ENCODE data around the gene ADGRF3. TPM values are rescaled to one million over a fixed set of nuclear protein-coding genes. Genes with fewer than 3 reads are reported as not detected.
"Not testable (repeated sequence)": the region's sequence is repeated elsewhere in the genome, so short reads cannot be mapped to it uniquely, and the experiment has no call there.

The ADGRF3 gene
- total and polyA plus RNA-seq, 5 experiments from 2014 or later, result 0.09 to 1.5 (median 1.2) TPM

DNA sequence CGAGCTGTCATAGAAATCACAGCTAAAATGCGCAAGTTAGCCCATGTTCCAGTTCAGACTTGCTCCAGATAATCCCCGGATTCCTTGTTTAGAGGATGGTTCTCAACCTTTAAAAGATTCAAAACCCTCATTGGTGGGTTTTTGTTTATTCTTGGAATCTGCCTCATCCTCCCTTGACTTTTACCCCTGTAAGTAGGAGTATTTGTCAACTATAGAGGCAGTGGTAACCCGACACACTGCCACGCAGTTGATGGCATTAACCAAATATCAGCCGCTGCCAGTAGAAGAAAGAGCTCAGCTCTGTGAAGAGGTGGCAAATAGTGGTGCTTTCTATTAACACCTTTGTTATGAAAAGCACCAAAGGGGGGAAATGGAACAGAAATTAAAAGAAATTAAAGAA lies 41.0 kb downstream of the ADGRF3 start:
- Mint-ChIP-seq H3K9me3 (no peaks in the 10 kb centered on the region), H3K27ac (peak overlapping the region in 1 of 10 donors; percentile 78), H3K36me3 (peaks cover 0 to 43% (median 8%) of the 10 kb centered on the region in 3 donors), H3K27me3 (no peaks in the 10 kb centered on the region), H3K4me1 (peaks cover 0 to 7% (median 4%) of the 10 kb centered on the region in 4 donors), H3K4me3 (no peak overlapping the region)
- ATAC-seq (no peak), DNase-seq (no peak)
- POLR2A ChIA-PET, result no interaction called here

GRCh38 chr2:26305094-26305493 lies 41.5 kb downstream of the ADGRF3 start:
- not testable (repeated sequence) for H3K4me1 Mint-ChIP-seq, ATAC-seq, H3K9me3 Mint-ChIP-seq, H3K27me3 Mint-ChIP-seq, H3K4me3 Mint-ChIP-seq, H3K27ac Mint-ChIP-seq, DNase-seq
- POLR2A ChIA-PET, result interaction anchor here (0.6 kb wide), 1 partner anchor 272 kb away, joined by 4 read pairs; no protein-coding TSS in a partner anchor
- peaks cover 0 to 39% (median 8%) of the 10 kb centered on the region in 3 donors for H3K36me3 Mint-ChIP-seq

DNA sequence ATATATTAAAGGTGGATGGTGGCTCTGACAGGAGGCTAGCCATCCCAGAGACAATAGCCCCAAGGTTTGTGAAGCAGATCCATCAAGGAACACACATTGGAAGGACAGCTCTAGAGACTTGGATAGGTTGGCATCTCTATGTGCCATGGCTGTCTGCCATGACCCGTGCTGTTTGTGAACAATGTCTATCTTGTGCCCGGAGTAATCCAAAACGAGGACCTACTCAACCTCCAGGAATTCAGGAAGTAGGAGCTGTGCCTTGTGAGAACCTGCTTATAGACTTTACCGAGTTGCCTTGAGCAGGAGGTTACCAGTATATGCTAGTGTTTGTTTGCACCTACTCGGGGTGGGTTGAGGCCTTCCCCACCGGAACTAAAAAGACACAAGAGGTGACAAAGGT lies 43.7 kb downstream of the ADGRF3 start:
- Mint-ChIP-seq H3K27me3 (no peaks in the 10 kb centered on the region), H3K27ac (no peak overlapping the region), H3K36me3 (peaks cover 0 to 27% (median 8%) of the 10 kb centered on the region in 3 donors), H3K4me3 (no peak overlapping the region), H3K9me3 (no peaks in the 10 kb centered on the region), H3K4me1 (peaks cover 0 to 7% (median 4%) of the 10 kb centered on the region in 4 donors)
- DNase-seq (no peak), ATAC-seq (no peak)
- POLR2A ChIA-PET, result no interaction called here

- DNase-seq, result peak in 2 of 10 donors; percentile 14 to 48
- Mint-ChIP-seq H3K4me3 (no peak overlapping the region), H3K4me1 (peaks cover 0 to 5% (median 3%) of the 10 kb centered on the region in 4 donors), H3K9me3 (no peaks in the 10 kb centered on the region), H3K27ac (no peak overlapping the region), H3K27me3 (no peaks in the 10 kb centered on the region), H3K36me3 (peaks cover 0 to 24% (median 8%) of the 10 kb centered on the region in 3 donors)
- POLR2A ChIA-PET, result interaction anchor here (0.7 to 1.7 kb wide), 8 partner anchors 16 to 1810 kb away, joined by 3 to 26 read pairs (median 5); partner anchors contain the start of genes HADHA, HADHB, KIF3C and RAB10
- ATAC-seq, result peak; percentile 36 to 68
These were observed 46.2 kb downstream of the ADGRF3 start for GRCh38 chr2:26300234-26300925.

GRCh38 chr2:26299471-26300101 lies 47.0 kb downstream of the ADGRF3 start:
- Mint-ChIP-seq H3K4me1 (peaks cover 0 to 5% (median 3%) of the 10 kb centered on the region in 4 donors), H3K4me3 (no peak overlapping the region), H3K27ac (no peak overlapping the region), H3K27me3 (no peaks in the 10 kb centered on the region), H3K36me3 (peaks cover 0 to 18% (median 8%) of the 10 kb centered on the region in 3 donors), H3K9me3 (no peaks in the 10 kb centered on the region)
- POLR2A ChIA-PET, result interaction anchor here (0.7 to 1.7 kb wide), 9 partner anchors 15 to 1809 kb away, joined by 3 to 26 read pairs (median 4); partner anchors contain the start of genes HADHA, HADHB, KIF3C and RAB10
- DNase-seq (peak in 6 of 10 donors; percentile 9 to 56 (median 38)), ATAC-seq (peak; percentile 50 to 67)

DNA sequence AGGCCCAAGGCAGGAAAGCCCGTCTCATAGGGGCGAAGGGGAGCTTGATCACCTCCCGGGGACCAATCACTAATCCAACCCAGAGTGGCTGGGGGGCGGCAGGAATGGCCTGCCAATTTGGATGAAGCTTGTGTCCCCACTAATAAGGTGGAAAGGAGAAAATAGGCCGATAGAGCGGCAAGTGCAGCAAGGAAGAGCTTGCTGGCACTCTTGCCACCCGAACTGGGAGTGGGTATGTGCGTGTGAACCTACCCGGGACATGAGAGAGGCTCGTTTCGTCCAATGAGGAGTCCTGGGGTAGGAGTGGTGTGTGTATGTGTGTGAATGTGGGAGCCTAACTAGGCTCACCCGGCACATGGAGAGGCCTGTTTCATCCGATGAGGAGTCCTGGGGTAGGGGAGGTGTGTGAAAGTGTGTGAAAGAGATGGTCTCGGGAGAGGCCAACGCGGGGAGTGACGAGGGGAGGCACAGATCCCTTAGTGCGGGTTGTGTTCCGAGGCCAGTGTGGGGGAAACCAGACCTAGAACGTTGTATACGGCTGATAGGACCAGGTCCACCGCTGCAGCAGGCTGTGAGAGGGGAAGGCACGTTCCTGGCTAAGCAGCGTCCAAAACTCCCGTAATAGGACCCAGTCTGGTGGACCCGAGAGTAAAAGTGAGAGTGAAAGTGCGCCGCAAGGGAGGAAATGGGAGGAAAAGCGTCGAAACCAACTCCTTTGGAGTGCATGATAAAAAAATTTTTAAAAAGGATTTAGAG lies 47.8 kb downstream of the ADGRF3 start:
- Mint-ChIP-seq H3K4me1 (peaks cover 0 to 3% (median 1%) of the 10 kb centered on the region in 4 donors), H3K27me3 (no peaks in the 10 kb centered on the region), H3K4me3 (no peak overlapping the region), H3K27ac (no peak overlapping the region), H3K9me3 (no peaks in the 10 kb centered on the region), H3K36me3 (peaks cover 0 to 11% (median 8%) of the 10 kb centered on the region in 3 donors)
- ATAC-seq (peak; percentile 73 to 83), DNase-seq (peak; percentile 16 to 75 (median 44))
- POLR2A ChIA-PET, result interaction anchor here (0.6 to 2.2 kb wide), 5 partner anchors 46 to 782 kb away, joined by 4 to 26 read pairs (median 9); partner anchors contain the start of genes ADGRF3, HADHA, HADHB and RAB10

GRCh38 chr2:26298286-26298637 lies 48.3 kb downstream of the ADGRF3 start:
- Mint-ChIP-seq H3K9me3 (no peaks in the 10 kb centered on the region), H3K27ac (no peak overlapping the region), H3K27me3 (no peaks in the 10 kb centered on the region), H3K36me3 (peaks cover 0 to 6% (median 3%) of the 10 kb centered on the region in 3 donors), H3K4me1 (peaks cover 0 to 3% (median 1%) of the 10 kb centered on the region in 4 donors), H3K4me3 (no peak overlapping the region)
- POLR2A ChIA-PET, result interaction anchor here (0.6 to 2.2 kb wide), 3 partner anchors 47 to 783 kb away, joined by 4 to 12 read pairs (median 6); partner anchors contain the start of genes ADGRF3, HADHA, HADHB and SELENOI
- no peak for DNase-seq
- ATAC-seq, result no peak

GRCh38 chr2:26297061-26297460 lies 49.5 kb downstream of the ADGRF3 start:
- H3K27ac Mint-ChIP-seq, result peak overlapping the region in 1 of 10 donors; percentile 48
- ATAC-seq, result no peak
- POLR2A ChIA-PET, result interaction anchor here (0.7 to 2.2 kb wide), 3 partner anchors 52 to 112 kb away, joined by 3 to 6 read pairs (median 6); partner anchors contain the start of genes HADHA and HADHB
- no peak for DNase-seq
- H3K27me3 Mint-ChIP-seq, result no peaks in the 10 kb centered on the region
- peaks cover 0 to 2% (median 0%) of the 10 kb centered on the region in 4 donors for H3K4me1 Mint-ChIP-seq
- peak overlapping the region in 1 of 10 donors; percentile 42 for H3K4me3 Mint-ChIP-seq
- no peaks in the 10 kb centered on the region for H3K9me3 Mint-ChIP-seq
- H3K36me3 Mint-ChIP-seq, result peaks cover 0 to under 1% (median 0%) of the 10 kb centered on the region in 3 donors

GRCh38 chr2:26295511-26295910 lies 51.1 kb downstream of the ADGRF3 start:
- Mint-ChIP-seq H3K4me3 (no peak overlapping the region), H3K27me3 (no peaks in the 10 kb centered on the region), H3K4me1 (no peaks in the 10 kb centered on the region), H3K27ac (no peak overlapping the region), H3K36me3 (no peaks in the 10 kb centered on the region), H3K9me3 (no peaks in the 10 kb centered on the region)
- ATAC-seq (no peak), DNase-seq (no peak)
- POLR2A ChIA-PET, result no interaction called here

GRCh38 chr2:26292646-26293045 lies 53.9 kb downstream of the ADGRF3 start:
- H3K4me1 Mint-ChIP-seq, result no peaks in the 10 kb centered on the region
- POLR2A ChIA-PET, result no interaction called here
- no peaks in the 10 kb centered on the region for H3K9me3 Mint-ChIP-seq
- no peak for ATAC-seq
- no peak for DNase-seq
- no peak overlapping the region for H3K4me3 Mint-ChIP-seq
- H3K27me3 Mint-ChIP-seq, result no peaks in the 10 kb centered on the region
- H3K27ac Mint-ChIP-seq, result peak overlapping the region in 1 of 10 donors; percentile 0
- H3K36me3 Mint-ChIP-seq, result peaks cover 0 to 15% (median 5%) of the 10 kb centered on the region in 3 donors

- POLR2A ChIA-PET, result no interaction called here
- Mint-ChIP-seq H3K4me3 (no peak overlapping the region), H3K9me3 (no peaks in the 10 kb centered on the region), H3K36me3 (peaks cover 0 to 33% (median 12%) of the 10 kb centered on the region in 3 donors), H3K27ac (peak overlapping the region in 2 of 10 donors; percentile 14 to 51), H3K4me1 (no peaks in the 10 kb centered on the region), H3K27me3 (no peaks in the 10 kb centered on the region)
- ATAC-seq (no peak), DNase-seq (no peak)
These were observed 56.6 kb downstream of the ADGRF3 start for GRCh38 chr2:26290001-26290400.

DNA sequence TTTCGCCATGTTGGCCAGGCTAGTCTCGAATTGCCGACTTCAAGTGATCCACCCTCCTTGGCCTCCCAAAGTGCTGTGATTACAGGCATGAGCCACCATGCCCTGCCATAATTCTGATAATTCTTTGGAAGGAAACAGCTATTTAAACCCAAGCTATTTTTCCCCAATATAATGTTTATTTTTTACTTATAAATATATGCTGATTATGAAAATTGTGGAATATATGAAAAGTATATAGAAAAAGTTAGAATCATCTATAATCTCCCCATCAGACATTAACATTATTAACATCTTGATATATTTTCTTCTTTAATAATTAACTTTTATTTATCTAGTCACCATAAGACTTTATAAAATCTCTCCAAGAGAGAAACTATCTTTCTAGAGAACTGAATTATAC lies 60.7 kb downstream of the ADGRF3 start:
- no peaks in the 10 kb centered on the region for H3K9me3 Mint-ChIP-seq
- POLR2A ChIA-PET, result no interaction called here
- no peak overlapping the region for H3K27ac Mint-ChIP-seq
- ATAC-seq (no peak), DNase-seq (no peak)
- no peak overlapping the region for H3K4me3 Mint-ChIP-seq
- no peaks in the 10 kb centered on the region for H3K27me3 Mint-ChIP-seq
- H3K36me3 Mint-ChIP-seq, result peaks cover 6 to 67% (median 35%) of the 10 kb centered on the region in 3 donors
- peaks cover 0 to under 1% (median 0%) of the 10 kb centered on the region in 4 donors for H3K4me1 Mint-ChIP-seq

All from naive thymus-derived CD8-positive, alpha-beta T cell (primary cell).